T-cell (primary cell): ENCODE results near the gene THYN1. TPM values are rescaled to one million over a fixed set of nuclear protein-coding genes. Genes with fewer than 3 reads are reported as not detected.

ENCODE experiments used
- ATAC-seq, 4 experiments: fragments of 200-7000 bp in 3 of 4; fragments of 150-1000 bp in 1 of 4; cut with Tn5 transposase; replicated peaks in 1 of 4; 1 replicate in 3 of 4; 2 replicates in 1 of 4; pipeline ENCODE4 v1.10.0; 2021; ENCODE audit warnings: moderate library complexity in 3 of 4, mild to moderate bottlenecking in 2 of 4, moderate number of reproducible peaks in 1 of 4
- CTCF ChIA-PET, 2 donors: fragments of 300-600 bp; sonication (Branson Sonifier 250); formaldehyde crosslinking; loops; one replicate each; lab custom pipeline; 2022; ENCODE audit warnings: antibody characterized with exemption in 2 of 2; lab: Charles Lee
- POLR2A ChIA-PET, 2 donors: fragments of 300-600 bp; sonication (Branson Sonifier 250); formaldehyde crosslinking; loops; one replicate each; lab custom pipeline; 2022; ENCODE audit warnings: antibody characterized with exemption in 2 of 2; lab: Charles Lee
- DNase-seq, 35 experiments: peaks; one replicate each; pipeline versions ENCODE4 v3.0.0 to v3.0.0-alpha.2; 2013 to 2023
- H3K27ac ChIP-seq: one replicate; pipeline ENCODE4 v1.5.1; 2013; ENCODE audit warnings: low read length
- H3K27me3 ChIP-seq, 2 experiments: replicated peaks in 1 of 2; 1 replicate in 1 of 2; 2 replicates in 1 of 2; pipeline versions ENCODE4 v1.6.1 to v1.7.0; 2013; ENCODE audit warnings: low read length in 1 of 2, mixed read lengths in 1 of 2; ENCODE audit not compliant: control insufficient read depth in 2 of 2, insufficient read depth in 2 of 2; ENCODE audit errors: extremely low read depth in 1 of 2
- H3K36me3 ChIP-seq, 2 donors: 1 replicate in 1 of 2; 2 replicates in 1 of 2; pipeline versions ENCODE4 v1.6.1 to v1.7.0; 2013; ENCODE audit warnings: low read length in 1 of 2; ENCODE audit not compliant: control insufficient read depth in 2 of 2, insufficient read depth in 1 of 2; ENCODE audit errors: extremely low read depth in 1 of 2
- H3K4me1 ChIP-seq, 2 experiments: 1 replicate in 1 of 2; 2 replicates in 1 of 2; pipeline versions ENCODE4 v1.6.1 to v1.7.0; 2013; ENCODE audit warnings: low read length in 2 of 2, mixed read lengths in 1 of 2; ENCODE audit not compliant: insufficient read depth in 2 of 2, control insufficient read depth in 1 of 2; ENCODE audit errors: extremely low read depth in 1 of 2
- H3K4me3 ChIP-seq, 2 donors: 1 replicate in 1 of 2; 2 replicates in 1 of 2; pipeline versions ENCODE4 v1.5.1 to v1.7.0; 2013; ENCODE audit warnings: mild to moderate bottlenecking in 2 of 2, low read length in 1 of 2, moderate library complexity in 1 of 2; ENCODE audit not compliant: control insufficient read depth in 1 of 2; ENCODE audit errors: extremely low read depth in 1 of 2
- H3K9me3 ChIP-seq: 2 replicates; pipeline ENCODE4 v1.7.0; 2013
- H3K27ac Mint-ChIP-seq, 2 donors: one replicate each; pipeline ENCODE4 v1.8.0; 2020 to 2021; ENCODE audit warnings: mild to moderate bottlenecking in 2 of 2, mixed read lengths in 2 of 2
- H3K27me3 Mint-ChIP-seq, 2 donors: one replicate each; pipeline ENCODE4 v1.8.0; 2021 to 2022; ENCODE audit warnings: mixed read lengths in 2 of 2
- H3K36me3 Mint-ChIP-seq: one replicate; pipeline ENCODE4 v1.8.0; 2021; ENCODE audit warnings: mixed read lengths
- H3K4me1 Mint-ChIP-seq, 3 donors: one replicate each; pipeline ENCODE4 v1.8.0; 2020 to 2022; ENCODE audit warnings: mixed read lengths in 3 of 3, mild to moderate bottlenecking in 1 of 3
- H3K4me3 Mint-ChIP-seq, 3 donors: one replicate each; pipeline ENCODE4 v1.8.0; 2020 to 2022; ENCODE audit warnings: mild to moderate bottlenecking in 3 of 3, mixed read lengths in 3 of 3, moderate library complexity in 3 of 3
- H3K9me3 Mint-ChIP-seq, 3 donors: one replicate each; pipeline ENCODE4 v1.8.0; 2020 to 2022; ENCODE audit warnings: mixed read lengths in 3 of 3
- WGBS: methylation state at CpG from one replicate; pipeline ENCODE4 v1.1.5; 2013; ENCODE audit warnings: missing lambda C conversion rate; ENCODE audit not compliant: insufficient coverage; 5-methylcytosine and 5-hydroxymethylcytosine counted together
- total RNA-seq, 35 experiments: library from RNA in 6 of 35; stranded (reverse) in 6 of 35; fragments of 120-200 nt in 1 of 35; gene quantifications; one replicate each; pipeline versions ENCODE4 v1.2.1 to v1.2.4 and lab custom pipeline; 2013 to 2026

THYN1 gene
- total RNA-seq, 5 donors from 2014 or later (not counting 1 experiment from before 2014, with no cell fraction given), result 37.5 to 57.6 (median 55.5) TPM

DNA sequence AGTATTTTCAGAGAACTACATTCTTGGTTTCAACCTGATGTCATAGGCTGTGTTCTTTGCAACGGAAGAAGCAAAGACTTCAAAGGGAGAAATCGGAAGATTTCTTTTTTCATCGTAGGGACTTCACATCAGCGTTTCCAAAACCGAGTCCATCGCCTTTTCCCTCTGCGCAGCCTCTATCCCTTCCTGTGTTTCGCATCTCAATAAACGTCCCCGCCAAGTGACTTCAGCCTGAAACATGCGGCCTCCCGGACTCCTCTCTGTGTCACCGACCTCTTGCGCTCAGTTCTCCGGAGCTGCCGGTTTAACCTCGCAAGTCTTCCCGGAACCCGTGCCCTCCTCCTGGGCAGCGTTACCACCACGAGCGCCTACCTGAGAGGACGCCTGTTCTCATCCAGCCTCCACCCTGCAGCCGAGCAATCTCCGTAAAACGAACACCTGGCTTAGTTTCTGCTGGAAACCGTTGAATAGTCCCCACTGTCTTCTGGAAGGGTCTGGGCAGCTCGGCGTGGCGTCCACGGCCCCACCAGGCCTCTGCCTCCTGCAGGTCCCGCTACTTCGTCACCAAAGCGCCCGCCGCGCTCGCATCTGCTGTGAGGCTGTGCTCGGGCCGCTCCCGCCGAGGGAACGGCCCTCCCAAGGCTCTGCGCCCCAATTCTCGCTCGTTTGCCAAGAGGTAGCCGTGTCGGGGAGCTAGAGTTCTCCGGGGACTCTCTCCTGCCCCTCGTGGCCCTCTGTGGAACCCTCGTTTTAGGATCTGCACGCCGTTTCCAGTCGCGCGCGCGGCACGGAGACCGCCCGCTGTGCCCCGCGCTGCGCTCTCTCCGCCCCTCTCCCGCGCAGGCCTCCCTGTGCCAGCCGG is 22.6 kb upstream of the THYN1 start, which contains the start of gene GLB1L3:
Gene GLB1L3 (plus strand): TSS at position 846 of the 862 bp plus-strand sequence. CDS start 362 bp downstream, outside the sequence.
- H3K36me3 Mint-ChIP-seq, result peaks cover 2% of the 10 kb centered on the region
- peak within 1 kb of the TSS; percentile 93 to 95 (median 94) for H3K4me3 Mint-ChIP-seq
- ChIA-PET CTCF (interaction anchor here (0.6 to 1.4 kb wide), 8 partner anchors 9 to 52 kb away, joined by 3 to 10 read pairs (median 5); partner anchors contain the start of genes ACAD8 (in 1 of the 2), NCAPD3 (in 1 of the 2) and THYN1 (in 1 of the 2)), POLR2A (interaction anchor here in 1 of 2 donors (0.8 kb wide), 1 partner anchor 52 kb away, joined by 6 read pairs; the partner anchor contains the start of gene NCAPD3)
- peaks cover 0 to 4% (median 0%) of the 10 kb centered on the region in 3 donors for H3K9me3 Mint-ChIP-seq
- H3K27me3 Mint-ChIP-seq, result peaks cover 3 to 10% of the 10 kb centered on the region in 2 donors
- ATAC-seq (peak; percentile 91 to 94 (median 92)), DNase-seq (peak; percentile 56 to 86 (median 75))
- Histone ChIP-seq H3K4me3 (peak within 1 kb of the TSS; percentile 86 to 98), H3K36me3 (no peaks in the 10 kb centered on the region), H3K27ac (peak within 1 kb of the TSS; percentile 57), H3K9me3 (no peaks in the 10 kb centered on the region), H3K4me1 (peaks cover 17 to 24% of the 10 kb centered on the region in 2 experiments), H3K27me3 (peaks cover 5 to 17% of the 10 kb centered on the region in 2 experiments)
- H3K4me1 Mint-ChIP-seq, result peaks cover 48 to 50% (median 50%) of the 10 kb centered on the region in 3 donors
- H3K27ac Mint-ChIP-seq, result peak within 1 kb of the TSS; percentile 83 to 84
- under 1% methylated on average over 67 of the region's 68 CpGs for WGBS

DNA sequence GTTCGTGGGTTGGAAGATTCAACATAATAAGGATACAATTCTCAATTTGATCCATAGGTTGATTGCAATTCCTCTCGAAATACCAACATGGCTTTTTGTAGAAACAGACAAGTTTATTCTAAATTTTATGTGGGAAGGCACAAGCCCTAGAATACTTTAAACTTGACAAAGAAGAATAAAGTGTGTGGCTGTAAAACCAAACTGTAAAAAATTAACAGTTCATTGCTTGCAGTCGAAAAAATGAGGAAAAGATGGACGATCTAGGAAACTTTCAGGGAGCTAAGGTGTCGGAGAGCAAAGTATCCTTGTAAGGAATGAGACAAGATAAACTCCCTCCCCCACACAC is 22.0 kb upstream of the THYN1 start:
- H3K27ac ChIP-seq, result no peak overlapping the region

DNA sequence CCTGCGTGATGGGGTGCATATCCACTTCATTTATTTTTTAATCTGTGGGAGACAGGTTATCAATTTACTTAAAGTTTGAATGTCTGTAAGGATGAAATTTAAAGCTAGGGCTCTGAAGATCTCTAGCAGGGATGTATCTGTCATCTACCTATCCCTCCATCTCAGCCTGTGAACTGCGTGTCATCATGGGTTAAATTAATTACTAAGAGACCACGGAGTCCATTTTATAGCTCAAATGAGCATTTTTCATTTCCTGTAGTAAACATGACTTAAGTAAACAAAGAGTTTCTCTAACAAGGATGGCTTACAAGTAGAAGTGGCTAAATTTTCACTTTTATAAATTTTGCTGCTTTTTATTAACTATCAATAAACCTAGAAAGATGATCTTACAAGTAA is 20.2 kb upstream of the THYN1 start:
- peaks cover 5 to 17% of the 10 kb centered on the region in 2 experiments for H3K27me3 ChIP-seq
- peak overlapping the region in 1 of 2 donors; percentile 39 for H3K27ac Mint-ChIP-seq
- H3K4me1 ChIP-seq, result peaks cover 17 to 37% of the 10 kb centered on the region in 2 experiments
- no peak overlapping the region for H3K27ac ChIP-seq
- H3K36me3 ChIP-seq, result no peaks in the 10 kb centered on the region
- ATAC-seq (no peak), DNase-seq (no peak)
- peaks cover 3 to 9% of the 10 kb centered on the region in 2 donors for H3K27me3 Mint-ChIP-seq
- H3K9me3 Mint-ChIP-seq, result no peaks in the 10 kb centered on the region
- H3K4me3 ChIP-seq, result no peak overlapping the region
- H3K4me1 Mint-ChIP-seq, result peaks cover 56 to 61% (median 59%) of the 10 kb centered on the region in 3 donors
- peaks cover 2% of the 10 kb centered on the region for H3K36me3 Mint-ChIP-seq
- ChIA-PET CTCF (interaction anchor here (1.3 to 1.9 kb wide), 2 partner anchors 11 to 19 kb away, joined by 4 to 7 read pairs; partner anchors contain the start of gene ACAD8 (in 1 of the 2)), POLR2A (interaction anchor here (1.2 kb wide), 2 partner anchors 48 kb away, joined by 3 to 4 read pairs; partner anchors contain the start of gene VPS26B (in 2 of the 2))
- WGBS, result no CpG with 5 or more reads among the region's 3 CpGs
- H3K9me3 ChIP-seq, result no peaks in the 10 kb centered on the region
- H3K4me3 Mint-ChIP-seq, result peak overlapping the region in 1 of 3 donors; percentile 93

More for the DNA sequence above, 22.0 kb upstream of the THYN1 start:
- peaks cover 54 to 56% (median 56%) of the 10 kb centered on the region in 3 donors for H3K4me1 Mint-ChIP-seq
- no CpG with 5 or more reads among the region's 5 CpGs for WGBS
- no peaks in the 10 kb centered on the region for H3K9me3 ChIP-seq
- H3K27ac Mint-ChIP-seq, result peak overlapping the region; percentile 83 to 84
- ATAC-seq (no peak), DNase-seq (no peak)
- peaks cover 5 to 17% of the 10 kb centered on the region in 2 experiments for H3K27me3 ChIP-seq
- CTCF ChIA-PET, result interaction anchor here (0.6 to 1.9 kb wide), 7 partner anchors 9 to 21 kb away, joined by 3 to 7 read pairs (median 4); partner anchors contain the start of gene ACAD8 (in 1 of the 2)
- peaks cover 0 to 4% (median 0%) of the 10 kb centered on the region in 3 donors for H3K9me3 Mint-ChIP-seq
- POLR2A ChIA-PET, result interaction anchor here in 1 of 2 donors (0.8 kb wide), 1 partner anchor 51 kb away, joined by 6 read pairs; the partner anchor contains the start of gene NCAPD3
- peaks cover 2% of the 10 kb centered on the region for H3K36me3 Mint-ChIP-seq
- peak overlapping the region; percentile 93 to 95 (median 94) for H3K4me3 Mint-ChIP-seq
- H3K27me3 Mint-ChIP-seq, result peaks cover 3 to 10% of the 10 kb centered on the region in 2 donors
- no peaks in the 10 kb centered on the region for H3K36me3 ChIP-seq
- peak overlapping the region; percentile 86 to 98 for H3K4me3 ChIP-seq
- H3K4me1 ChIP-seq, result peaks cover 17 to 30% of the 10 kb centered on the region in 2 experiments

DNA sequence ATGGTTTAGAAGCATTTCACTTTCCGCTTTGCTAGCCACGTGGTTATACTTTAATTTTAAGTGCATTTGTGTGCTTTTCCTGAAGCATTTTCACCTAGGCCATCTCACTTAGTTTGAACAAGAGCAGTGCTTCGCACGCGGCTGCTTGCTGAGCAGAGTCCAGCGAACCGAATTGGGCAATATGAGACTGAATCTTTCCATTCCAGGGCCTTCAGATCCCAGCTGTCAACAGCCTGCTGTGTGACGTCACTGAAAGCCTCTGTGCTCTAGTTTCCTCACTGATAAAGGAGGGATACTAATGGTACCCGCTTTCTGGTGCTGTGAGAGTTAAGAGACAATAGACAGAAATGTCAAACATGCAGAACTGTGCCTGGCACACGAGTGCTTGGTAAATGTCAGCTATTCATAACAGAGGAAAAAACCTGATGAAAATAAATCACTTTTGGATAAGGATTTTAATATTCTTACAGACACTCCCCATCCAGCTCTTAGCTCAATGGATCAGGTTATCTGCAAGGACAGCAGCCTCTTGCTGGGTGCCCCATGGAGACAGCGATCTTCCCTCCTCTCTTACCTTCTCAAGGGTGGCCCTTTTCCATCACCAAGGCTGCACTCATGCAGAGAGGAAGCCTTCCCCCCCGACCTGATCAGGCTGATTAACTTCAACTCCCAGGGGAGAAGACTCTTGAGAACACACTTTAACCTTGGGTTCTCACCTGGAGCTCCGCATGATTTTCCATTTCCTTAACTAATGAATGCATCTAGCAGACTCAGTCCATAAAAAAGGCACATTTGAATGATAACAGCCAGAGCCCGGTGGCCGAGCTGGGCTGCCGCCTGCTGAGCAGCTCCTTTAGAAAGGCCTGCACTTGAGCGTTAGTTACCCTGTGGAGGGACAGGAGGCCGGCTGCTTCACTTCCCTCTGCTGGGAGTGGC is 19.5 kb upstream of the THYN1 start:
- DNase-seq (peak in 1 of 35 experiments; percentile 3), ATAC-seq (no peak)
- Mint-ChIP-seq H3K36me3 (peaks cover 2% of the 10 kb centered on the region), H3K4me3 (peak overlapping the region in 1 of 3 donors; percentile 14), H3K9me3 (no peaks in the 10 kb centered on the region), H3K27me3 (peaks cover 3 to 9% of the 10 kb centered on the region in 2 donors), H3K27ac (peak overlapping the region in 1 of 2 donors; percentile 1), H3K4me1 (peaks cover 56 to 64% (median 61%) of the 10 kb centered on the region in 3 donors)
- H3K9me3 ChIP-seq, result no peaks in the 10 kb centered on the region
- 80% methylated on average over 9 of the region's 18 CpGs for WGBS
- H3K27ac ChIP-seq, result no peak overlapping the region
- ChIA-PET POLR2A (interaction anchor here (1.2 kb wide), 2 partner anchors 48 kb away, joined by 3 to 4 read pairs; partner anchors contain the start of gene VPS26B (in 2 of the 2)), CTCF (interaction anchor here in 1 of 2 donors (1.9 kb wide), 1 partner anchor 18 kb away, joined by 7 read pairs; the partner anchor contains the start of gene ACAD8)
- no peaks in the 10 kb centered on the region for H3K36me3 ChIP-seq
- peaks cover 17 to 37% of the 10 kb centered on the region in 2 experiments for H3K4me1 ChIP-seq
- peaks cover 3 to 14% of the 10 kb centered on the region in 2 experiments for H3K27me3 ChIP-seq
- H3K4me3 ChIP-seq, result no peak overlapping the region

DNA sequence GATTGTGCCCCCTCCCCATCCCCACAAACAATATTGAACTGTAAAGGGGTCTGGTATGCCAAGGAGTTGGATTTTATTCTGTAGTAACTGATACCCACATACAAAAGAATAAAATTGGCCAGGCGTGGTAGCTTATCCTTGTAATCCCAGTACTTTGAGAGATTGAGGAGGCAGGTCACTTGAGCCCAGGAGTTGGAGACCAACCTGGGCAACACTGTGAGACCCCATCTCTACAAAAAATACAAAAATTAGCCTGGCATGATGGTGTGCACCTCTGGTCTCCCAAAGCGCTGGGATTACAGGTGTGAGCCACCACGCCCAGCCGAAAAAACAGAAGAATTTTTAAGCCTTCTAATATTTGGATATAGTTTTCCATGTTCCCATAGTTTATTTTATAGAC is 18.8 kb upstream of the THYN1 start:
- no peaks in the 10 kb centered on the region for H3K9me3 ChIP-seq
- DNase-seq, result no peak
- CTCF ChIA-PET, result interaction anchor here in 1 of 2 donors (0.6 kb wide), 1 partner anchor 8 kb away, joined by 5 read pairs; no protein-coding TSS in a partner anchor
- POLR2A ChIA-PET, result no interaction called here
- Mint-ChIP-seq H3K4me3 (no peak overlapping the region), H3K27ac (no peak overlapping the region), H3K27me3 (peaks cover 0 to 4% of the 10 kb centered on the region in 2 donors), H3K36me3 (peaks cover 2% of the 10 kb centered on the region), H3K4me1 (peaks cover 54 to 59% (median 58%) of the 10 kb centered on the region in 3 donors), H3K9me3 (no peaks in the 10 kb centered on the region)
- ATAC-seq, result no peak
- H3K27me3 ChIP-seq, result peaks cover 0 to 8% of the 10 kb centered on the region in 2 experiments
- peaks cover 17 to 34% of the 10 kb centered on the region in 2 experiments for H3K4me1 ChIP-seq
- no peak overlapping the region for H3K27ac ChIP-seq
- WGBS, result no CpG with 5 or more reads among the region's 4 CpGs
- H3K36me3 ChIP-seq, result no peaks in the 10 kb centered on the region
- no peak overlapping the region for H3K4me3 ChIP-seq
